GM19467 (cell line): ENCODE results near the gene POLR3H.

Experiments
- ATAC-seq: cut with Tn5 transposase; IDR thresholded peaks from one replicate; pipeline ENCODE4 v1.9.1; 2021; ENCODE audit warnings: mild to moderate bottlenecking, moderate library complexity; ENCODE audit not compliant: unreplicated experiment

POLR3H gene

GRCh38 chr22:41522813-41523212, 21.5 kb downstream of the POLR3H start:
- no peak for ATAC-seq

GRCh38 chr22:41521126-41521525, 23.1 kb downstream of the POLR3H start:
- ATAC-seq, result no peak

- ATAC-seq, result no peak
These were observed 26.3 kb downstream of the POLR3H start for GRCh38 chr22:41518048-41518347.

- ATAC-seq, result no peak
These were observed 26.9 kb downstream of the POLR3H start for GRCh38 chr22:41517172-41518047.

- no peak for ATAC-seq
These were observed 27.8 kb downstream of the POLR3H start for GRCh38 chr22:41516462-41516861.

GRCh38 chr22:41513391-41513790, 30.9 kb downstream of the POLR3H start:
- no peak for ATAC-seq

- no peak for ATAC-seq
These were observed 31.7 kb downstream of the POLR3H start for GRCh38 chr22:41512421-41513194.

GRCh38 chr22:41511521-41511968, 32.7 kb downstream of the POLR3H start:
- ATAC-seq, result no peak

- ATAC-seq, result no peak
These were observed 35.5 kb downstream of the POLR3H start for GRCh38 chr22:41508770-41509170.

- no peak for ATAC-seq
These were observed 36.8 kb downstream of the POLR3H start for GRCh38 chr22:41507330-41508063.

GRCh38 chr22:41505511-41506220, 38.6 kb downstream of the POLR3H start:
- no peak for ATAC-seq

- no peak for ATAC-seq
These were observed 39.5 kb downstream of the POLR3H start for GRCh38 chr22:41504816-41505215.

GRCh38 chr22:41504397-41504796, 39.9 kb downstream of the POLR3H start:
- no peak for ATAC-seq

- no peak for ATAC-seq
These were observed 43.1 kb downstream of the POLR3H start for GRCh38 chr22:41501209-41501608.

- ATAC-seq, result no peak
These were observed 44.0 kb downstream of the POLR3H start for GRCh38 chr22:41500303-41500702.

- ATAC-seq, result no peak
These were observed 44.5 kb downstream of the POLR3H start for GRCh38 chr22:41499624-41500280.

- no peak for ATAC-seq
These were observed 45.9 kb downstream of the POLR3H start for GRCh38 chr22:41498303-41498835.

GRCh38 chr22:41491374-41492100, 52.7 kb downstream of the POLR3H start:
- no peak for ATAC-seq

- no peak for ATAC-seq
These were observed 55.5 kb downstream of the POLR3H start for GRCh38 chr22:41488596-41489385.
